ENCODE data around the gene DHRS13. TPM values are rescaled to one million over a fixed set of nuclear protein-coding genes. Genes with fewer than 3 reads are reported as not detected.

The DHRS13 gene
- total and polyA plus RNA-seq, 10 of the 15 experiments (the other 5 are each of a cell fraction or from before 2014, with no cell fraction given): 0.18 to 55.2 (median 31.3) TPM; not detected in 1

DNA sequence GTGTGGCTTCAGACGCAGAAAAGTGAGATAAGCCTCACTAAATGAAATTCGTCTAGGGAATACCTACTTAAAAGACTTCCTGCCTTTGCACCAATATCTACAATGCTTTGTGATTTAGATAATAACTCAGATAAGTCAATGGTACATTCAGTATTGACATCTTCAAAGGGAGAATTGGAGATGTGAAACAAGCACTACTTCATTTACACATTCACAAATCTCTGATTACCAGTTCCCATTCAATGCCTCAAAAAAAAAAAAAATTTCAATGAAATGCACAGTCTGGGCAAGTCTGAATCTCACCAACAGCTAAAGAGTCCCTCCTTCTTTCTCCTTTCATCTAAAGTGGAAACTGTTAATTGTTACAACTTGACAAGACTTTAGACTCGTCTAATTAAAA is 44.8 kb upstream of the DHRS13 start (continued):
- peak; percentile 48; the same call in 1 of the 2 replicates for TF ChIP-seq ZNF384 (IDR thresholded peaks at IDR 0.05; ENCODE audit: borderline replicate concordance, low read depth, low read length)
- TF ChIP-seq, protein P1, sequence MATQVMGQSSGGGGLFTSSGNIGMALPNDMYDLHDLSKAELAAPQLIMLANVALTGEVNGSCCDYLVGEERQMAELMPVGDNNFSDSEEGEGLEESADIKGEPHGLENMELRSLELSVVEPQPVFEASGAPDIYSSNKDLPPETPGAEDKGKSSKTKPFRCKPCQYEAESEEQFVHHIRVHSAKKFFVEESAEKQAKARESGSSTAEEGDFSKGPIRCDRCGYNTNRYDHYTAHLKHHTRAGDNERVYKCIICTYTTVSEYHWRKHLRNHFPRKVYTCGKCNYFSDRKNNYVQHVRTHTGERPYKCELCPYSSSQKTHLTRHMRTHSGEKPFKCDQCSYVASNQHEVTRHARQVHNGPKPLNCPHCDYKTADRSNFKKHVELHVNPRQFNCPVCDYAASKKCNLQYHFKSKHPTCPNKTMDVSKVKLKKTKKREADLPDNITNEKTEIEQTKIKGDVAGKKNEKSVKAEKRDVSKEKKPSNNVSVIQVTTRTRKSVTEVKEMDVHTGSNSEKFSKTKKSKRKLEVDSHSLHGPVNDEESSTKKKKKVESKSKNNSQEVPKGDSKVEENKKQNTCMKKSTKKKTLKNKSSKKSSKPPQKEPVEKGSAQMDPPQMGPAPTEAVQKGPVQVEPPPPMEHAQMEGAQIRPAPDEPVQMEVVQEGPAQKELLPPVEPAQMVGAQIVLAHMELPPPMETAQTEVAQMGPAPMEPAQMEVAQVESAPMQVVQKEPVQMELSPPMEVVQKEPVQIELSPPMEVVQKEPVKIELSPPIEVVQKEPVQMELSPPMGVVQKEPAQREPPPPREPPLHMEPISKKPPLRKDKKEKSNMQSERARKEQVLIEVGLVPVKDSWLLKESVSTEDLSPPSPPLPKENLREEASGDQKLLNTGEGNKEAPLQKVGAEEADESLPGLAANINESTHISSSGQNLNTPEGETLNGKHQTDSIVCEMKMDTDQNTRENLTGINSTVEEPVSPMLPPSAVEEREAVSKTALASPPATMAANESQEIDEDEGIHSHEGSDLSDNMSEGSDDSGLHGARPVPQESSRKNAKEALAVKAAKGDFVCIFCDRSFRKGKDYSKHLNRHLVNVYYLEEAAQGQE (IDR thresholded peaks at IDR 0.05; ENCODE audit: low read depth, low read length): no peak
- no peak for TF ChIP-seq TBL1XR1 (IDR thresholded peaks at IDR 0.05; ENCODE audit: low read depth, low read length)
- peak; percentile 31; the same call in 1 of the 2 replicates for TF ChIP-seq TCF7 (IDR thresholded peaks at IDR 0.05; ENCODE audit: borderline replicate concordance)
- TF ChIP-seq RB1 (IDR thresholded peaks at IDR 0.05; ENCODE audit: borderline replicate concordance): no peak
- no peak for TF ChIP-seq ASH2L (IDR thresholded peaks at IDR 0.05; ENCODE audit: borderline replicate concordance, low read depth)
- peak; percentile 80 for TF ChIP-seq ZNF24 (IDR thresholded peaks at IDR 0.05)
- TF ChIP-seq SRF (IDR thresholded peaks at IDR 0.05; ENCODE audit: low read depth in 2 of 2, low read length in 2 of 2): no peak
- TF ChIP-seq HCFC1 (IDR thresholded peaks at IDR 0.05; ENCODE audit: low read length): no peak

DNA sequence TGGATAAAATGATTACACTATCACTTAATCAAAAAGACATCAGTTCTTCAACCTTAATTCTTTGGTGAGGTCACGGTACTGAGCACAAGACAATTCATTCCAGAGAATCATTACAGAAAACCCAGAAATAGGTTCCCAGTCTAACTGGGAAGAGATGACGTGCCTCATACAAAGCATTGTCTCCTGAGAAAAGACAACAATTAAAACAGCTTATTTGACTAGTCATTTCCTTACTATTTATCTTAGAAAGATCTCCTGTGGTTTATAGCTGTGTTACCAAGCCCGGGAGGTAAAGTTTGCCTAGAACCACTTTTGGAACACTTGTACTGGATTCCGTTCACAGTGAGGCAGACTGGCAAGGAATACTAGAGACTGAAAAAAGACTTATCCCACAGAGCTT is 43.4 kb upstream of the DHRS13 start:
- ChIA-PET RAD21 (ENCODE audit: unreplicated experiment) (interaction anchor here (0.6 to 2.0 kb wide), 3 partner anchors 136 to 212 kb away, joined by 3 to 7 read pairs (median 4); no protein-coding TSS in a partner anchor), POLR2A (interaction anchor here (2.1 to 2.3 kb wide), 2 partner anchors 11 to 19 kb away, joined by 7 to 17 read pairs; no protein-coding TSS in a partner anchor), CTCF (interaction anchor here (1.1 to 5.1 kb wide), 7 partner anchors 19 to 219 kb away, joined by 3 to 24 read pairs (median 8); partner anchors contain the start of gene TLCD1), SMC1A (ENCODE audit: uncharacterized antibody, unreplicated experiment) (interaction anchor here (1.0 to 3.3 kb wide), 7 partner anchors 9 to 196 kb away, joined by 3 to 17 read pairs (median 5); no protein-coding TSS in a partner anchor)
- peaks cover 13% of the 10 kb centered on the region for H3K4me1 ChIP-seq (ENCODE audit: control insufficient read depth, insufficient read depth, low read length)
- TF ChIP-seq MEF2B (IDR thresholded peaks at IDR 0.05; ENCODE audit: partially characterized antibody, poor library complexity, severe bottlenecking) (peak; percentile 41), ZNF24 (IDR thresholded peaks at IDR 0.05) (peak; percentile 93), RUNX3 (IDR thresholded peaks at IDR 0.05; ENCODE audit: low read length) (0 out of 2 replicates have a peak, but pooled peaks have one; percentile 12), GATAD2B (conservative IDR thresholded peaks at IDR 0.05; ENCODE audit: low read depth) (no peak), USF2 (IDR thresholded peaks at IDR 0.05; ENCODE audit: borderline replicate concordance, low read depth, low read length) (no peak), IKZF2 (IDR thresholded peaks at IDR 0.05) (peak in 1 of 2 experiments; percentile 21; a peak in 1 of 4 replicates), ATF7 (IDR thresholded peaks at IDR 0.05; ENCODE audit: low read depth) (peak; percentile 31; the same call in 1 of the 2 replicates)
- TSS peak; percentile 12 for BruUV-seq (replicated peaks)
- H3K79me2 ChIP-seq (ENCODE audit: control insufficient read depth, insufficient read depth, low read length): peaks cover 95% of the 10 kb centered on the region
- no peak overlapping the region for H2AFZ ChIP-seq (ENCODE audit: control insufficient read depth, low read depth, low read length)
- peak overlapping the region; percentile 71 for H3K4me2 ChIP-seq (ENCODE audit: control insufficient read depth, insufficient read depth)
- H3K27ac ChIP-seq (ENCODE audit: control insufficient read depth, insufficient read depth): peak overlapping the region; percentile 15; the same call in 1 of the 2 replicates
- H3K4me3 ChIP-seq: 0 out of 2 replicates have a peak overlapping the region, but pooled peaks have one; percentile 53
- H3K9ac ChIP-seq (ENCODE audit: control insufficient read depth, insufficient read depth, low read length): no peak overlapping the region
- H3K27me3 ChIP-seq (replicated peaks in 1 of 2; ENCODE audit: control insufficient read depth in 2 of 2, insufficient read depth in 2 of 2, low read length in 1 of 2): no peaks in the 10 kb centered on the region
- 55% methylated on average over 4 of the region's 4 CpGs for WGBS (ENCODE audit: insufficient coverage, insufficient replicate concordance, low lambda C conversion rate, missing lambda C conversion rate)
- no peak for ATAC-seq
- peaks cover 0 to 9% of the 10 kb centered on the region in 2 experiments; a peak in 3 of 4 replicates for H3K36me3 ChIP-seq (ENCODE audit: control insufficient read depth in 2 of 2, insufficient read depth in 2 of 2, low read length in 1 of 2)
- FAIRE-seq: no peak
- in situ Hi-C loops (cut with MboI): no loop called here
- no peaks in the 10 kb centered on the region for H3K9me3 ChIP-seq (replicated peaks; ENCODE audit: control insufficient read depth, insufficient read depth, low read length)
- intact Hi-C loops (cut with micrococcal nuclease; ENCODE audit: unreplicated experiment): no loop called here
- H4K20me1 ChIP-seq (ENCODE audit: control insufficient read depth, insufficient read depth): no peaks in the 10 kb centered on the region
- DNase-seq (ENCODE audit: low read depth, low spot score): no peak

All from GM12878 (cell line).